Measurements from ENCODE around the gene DDX20.
"Not testable (repeated sequence)": the region's sequence is repeated elsewhere in the genome, so short reads cannot be mapped to it uniquely, and the experiment has no call there.

DDX20 gene

DNA sequence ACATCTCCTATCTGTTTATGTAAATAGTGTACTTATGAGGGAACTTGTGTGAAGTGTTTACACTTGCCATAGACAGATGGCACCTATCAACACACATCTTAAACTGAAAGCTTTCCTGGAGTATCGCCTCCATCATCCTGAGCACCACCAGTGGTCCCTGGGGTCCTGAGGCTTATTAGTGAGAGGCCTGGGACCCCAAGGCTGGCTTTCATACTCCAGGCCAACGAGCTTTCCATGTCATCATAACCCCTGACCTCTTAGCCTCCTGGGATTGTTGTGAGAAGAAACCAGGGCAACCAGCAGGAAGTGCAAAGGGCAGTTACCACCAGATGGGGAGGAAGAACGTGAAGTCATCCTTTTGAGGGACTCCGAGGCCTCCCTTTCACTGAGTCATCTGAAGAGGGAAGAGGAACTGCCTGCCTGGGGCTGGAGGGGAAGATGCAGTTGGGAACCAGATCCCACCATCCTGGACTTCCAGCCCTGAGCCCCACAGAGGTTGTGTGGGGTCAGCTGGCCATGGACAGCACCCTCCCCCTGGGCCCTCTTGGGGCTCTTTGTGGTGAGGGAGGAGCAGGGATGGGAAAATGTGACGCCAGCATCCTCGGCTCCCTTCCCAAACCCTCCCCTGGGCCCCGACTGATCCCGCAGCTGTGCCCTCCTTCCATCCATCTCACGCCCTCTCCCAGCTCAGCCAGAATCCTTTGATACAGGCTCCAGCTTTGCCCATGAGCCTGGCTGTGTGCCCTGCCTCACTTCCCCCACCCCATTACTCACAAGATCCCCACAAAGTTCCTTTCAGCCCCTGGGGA, 22.3 kb upstream of the DDX20 start:
- no peak for DNase-seq

DNA sequence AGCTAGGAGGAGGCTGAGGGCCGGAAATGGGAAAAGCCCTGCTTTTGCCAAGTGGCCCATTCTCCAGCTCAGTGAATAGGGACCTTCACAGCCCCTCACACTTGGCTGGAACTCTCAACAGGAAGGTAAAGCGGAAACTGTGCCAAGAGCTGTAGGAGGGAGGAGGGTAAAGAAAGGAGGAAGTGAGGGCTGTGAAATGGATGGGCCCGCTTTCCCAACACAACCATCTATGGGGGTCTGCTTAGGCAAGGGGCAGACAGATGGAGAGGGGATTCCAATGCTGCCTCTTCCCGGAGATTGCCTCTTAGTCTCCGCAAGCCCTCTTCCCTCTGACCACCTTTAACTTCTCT, 21.7 kb upstream of the DDX20 start:
- no peak for DNase-seq

DNA sequence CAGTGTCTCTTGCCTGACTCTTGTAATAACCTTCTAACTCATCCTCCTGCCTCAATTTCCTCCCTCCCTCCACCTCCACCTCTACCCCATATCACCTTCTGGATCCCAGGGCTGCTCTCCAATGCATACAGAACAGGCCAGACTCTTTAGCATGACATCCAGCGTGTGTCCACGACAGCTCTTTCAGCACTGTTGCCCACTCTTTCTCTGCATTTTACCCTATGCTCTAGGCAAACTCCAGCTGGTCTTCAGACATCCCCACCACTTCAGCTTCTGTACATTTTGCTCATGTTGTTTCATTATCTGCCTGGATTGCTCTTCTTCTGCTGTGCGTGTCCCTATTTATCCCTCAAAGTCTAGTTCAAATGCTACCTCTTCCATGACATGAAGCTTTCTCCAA, 21.3 kb upstream of the DDX20 start:
- no peak for DNase-seq

DNA sequence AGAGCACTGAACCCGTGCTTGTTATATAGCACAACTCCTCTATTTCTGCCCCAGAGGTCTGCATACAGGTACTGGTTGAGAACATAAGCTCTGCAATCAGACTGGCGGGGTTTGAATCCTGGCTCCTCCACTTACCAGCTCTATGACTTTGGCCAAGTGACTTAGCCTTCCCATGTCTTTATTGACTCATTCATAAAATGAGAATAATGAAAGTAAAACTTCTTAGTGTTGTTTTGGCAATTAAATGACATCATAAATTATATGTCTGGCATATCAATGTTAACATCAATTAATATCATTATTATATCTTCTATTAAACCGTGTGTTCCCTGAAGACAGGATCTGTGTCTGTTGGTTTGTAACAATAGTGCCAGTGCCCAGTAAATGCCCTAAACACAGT, 20.8 kb upstream of the DDX20 start:
- no peak for DNase-seq

DNA sequence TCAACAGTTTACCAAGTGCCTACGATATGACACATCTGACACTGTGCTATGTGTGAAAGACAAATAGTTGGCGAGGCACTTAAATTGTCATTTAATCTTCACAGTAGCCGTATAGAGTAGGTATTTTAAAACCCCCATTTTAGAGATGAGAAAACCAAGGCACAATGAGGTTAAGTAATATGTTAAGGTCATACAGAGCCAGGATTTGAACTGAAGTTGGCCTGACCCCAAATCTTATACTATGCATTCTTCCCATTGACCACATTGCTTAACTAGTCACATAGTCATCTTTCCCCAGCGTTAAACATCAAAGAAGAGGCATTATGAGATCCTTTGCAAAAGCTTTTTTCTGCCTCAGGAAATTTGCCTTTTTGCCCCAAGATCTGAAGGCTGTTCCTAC, 20.4 kb upstream of the DDX20 start:
- DNase-seq: no peak

DNA sequence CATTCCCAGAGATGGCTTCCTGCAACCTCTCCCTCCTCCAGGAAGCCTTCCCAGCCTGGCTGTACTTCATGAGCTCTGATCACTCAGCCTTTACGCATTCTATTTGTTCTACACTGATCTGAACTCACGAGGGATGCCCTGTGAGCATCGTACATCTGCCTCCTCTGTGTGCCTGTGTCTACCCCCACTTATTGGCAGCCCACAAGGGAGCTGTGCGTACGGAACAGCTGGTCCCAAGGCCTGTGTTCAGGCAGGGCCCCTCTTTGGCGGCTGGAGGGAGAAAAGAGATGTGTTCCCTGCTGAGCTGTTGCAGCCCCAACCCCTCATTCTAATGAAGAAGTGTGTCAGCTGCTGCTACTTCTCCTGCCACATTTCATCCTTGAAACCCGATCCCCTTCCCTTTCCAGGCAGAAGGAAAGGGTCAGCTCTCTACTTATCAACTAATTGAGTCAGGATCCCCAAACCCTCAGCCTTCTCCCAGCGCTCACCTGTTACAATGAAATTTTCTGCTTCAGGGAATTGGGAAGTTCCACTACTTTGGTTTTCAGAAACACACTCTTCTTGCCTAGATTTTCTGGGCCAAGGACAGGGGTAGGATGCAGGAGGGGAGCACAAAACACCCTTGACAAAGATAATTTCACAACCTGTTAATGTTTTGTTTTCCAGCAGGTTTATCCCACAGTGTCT, 19.7 kb upstream of the DDX20 start:
- DNase-seq: no peak

DNA sequence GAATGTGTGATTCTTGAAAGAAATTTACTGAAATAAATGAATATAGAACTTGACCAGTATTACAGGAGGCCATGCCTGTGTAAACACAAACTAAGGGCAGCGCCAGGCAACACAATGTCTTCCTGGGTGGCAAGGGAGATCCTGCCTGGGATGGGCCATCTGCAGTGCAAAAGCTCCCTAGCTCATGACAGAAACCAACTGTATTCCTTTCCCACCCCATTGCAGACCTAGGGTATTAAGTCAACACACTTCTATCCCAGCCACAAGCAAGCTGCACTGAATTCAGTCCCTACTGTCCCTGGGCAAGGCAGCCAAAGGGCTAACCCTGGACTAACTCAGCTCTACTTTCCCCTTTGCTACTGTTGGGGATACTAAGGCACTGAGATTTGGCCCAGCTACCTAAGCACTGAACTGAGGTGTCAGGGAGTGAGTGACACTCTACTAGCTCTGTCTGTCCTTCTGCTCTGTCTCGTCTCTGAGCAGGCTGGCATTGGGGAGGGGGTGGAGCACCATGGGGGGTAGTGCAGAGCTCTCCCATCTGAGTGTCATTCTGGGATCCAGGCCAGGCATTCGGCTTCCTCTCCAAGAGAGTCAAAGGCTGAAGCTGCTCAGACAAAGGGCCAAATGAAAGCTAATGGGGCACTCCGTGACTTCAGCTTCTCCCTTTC, 19.0 kb upstream of the DDX20 start:
- no peak for DNase-seq

DNA sequence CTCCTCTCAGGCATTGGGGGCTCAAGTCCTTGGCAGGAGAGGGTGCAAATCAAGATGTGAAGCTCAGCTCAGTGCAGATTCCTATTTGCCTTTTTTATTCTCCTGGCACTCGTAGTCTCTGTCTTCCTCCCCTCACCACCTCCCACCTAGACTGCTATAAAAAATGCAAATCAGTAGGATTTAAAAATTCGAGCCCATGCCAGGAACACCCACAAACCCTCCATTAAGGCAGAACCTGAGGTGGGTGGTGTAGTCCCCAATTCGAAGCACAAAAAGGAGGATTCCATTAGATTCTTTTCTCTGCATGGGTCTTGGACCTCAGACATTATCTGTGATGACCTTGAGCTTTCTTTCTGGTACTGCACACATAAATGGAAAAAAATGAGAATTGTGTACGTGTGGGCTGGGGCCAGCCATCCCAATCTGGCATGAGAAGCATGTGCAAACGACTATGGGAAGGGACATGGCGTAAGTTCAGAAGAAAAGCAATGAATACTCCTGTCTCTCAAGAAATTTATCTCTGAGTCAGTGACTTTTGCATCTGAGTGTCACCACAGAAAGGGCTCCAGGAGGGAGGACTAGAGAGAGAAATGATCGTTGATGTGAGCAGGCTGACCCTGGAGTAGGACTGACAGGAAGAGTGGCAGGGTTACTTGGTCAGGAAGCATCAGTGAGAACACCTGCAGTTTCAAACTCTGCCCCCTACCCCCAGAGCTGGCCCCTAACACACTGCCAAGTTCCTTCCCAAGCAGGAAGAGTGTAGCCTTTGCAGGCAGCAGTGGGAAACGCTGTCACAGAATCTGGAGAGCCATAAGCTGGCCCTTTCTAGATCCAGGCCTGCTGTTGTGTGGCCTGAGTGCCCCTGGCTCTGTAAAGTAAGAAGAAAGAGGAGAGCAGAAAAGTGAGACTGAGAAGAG, 18.2 kb upstream of the DDX20 start:
- DNase-seq: no peak

DNA sequence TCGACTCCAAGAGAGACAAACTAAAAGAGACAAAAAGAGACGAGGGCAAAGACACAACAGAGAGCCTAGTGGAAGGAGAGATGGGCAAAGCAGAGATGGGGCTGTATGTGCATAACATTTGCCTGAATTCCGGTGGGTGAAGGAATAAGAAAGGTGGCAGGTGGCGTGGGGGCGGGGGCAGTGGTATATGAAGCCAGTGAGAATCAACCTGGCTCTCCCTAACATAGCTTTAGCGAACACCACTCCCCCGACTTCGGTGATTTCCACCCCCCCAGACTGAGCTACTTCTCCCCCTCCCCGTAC, 17.6 kb upstream of the DDX20 start:
- no peak for DNase-seq

DNA sequence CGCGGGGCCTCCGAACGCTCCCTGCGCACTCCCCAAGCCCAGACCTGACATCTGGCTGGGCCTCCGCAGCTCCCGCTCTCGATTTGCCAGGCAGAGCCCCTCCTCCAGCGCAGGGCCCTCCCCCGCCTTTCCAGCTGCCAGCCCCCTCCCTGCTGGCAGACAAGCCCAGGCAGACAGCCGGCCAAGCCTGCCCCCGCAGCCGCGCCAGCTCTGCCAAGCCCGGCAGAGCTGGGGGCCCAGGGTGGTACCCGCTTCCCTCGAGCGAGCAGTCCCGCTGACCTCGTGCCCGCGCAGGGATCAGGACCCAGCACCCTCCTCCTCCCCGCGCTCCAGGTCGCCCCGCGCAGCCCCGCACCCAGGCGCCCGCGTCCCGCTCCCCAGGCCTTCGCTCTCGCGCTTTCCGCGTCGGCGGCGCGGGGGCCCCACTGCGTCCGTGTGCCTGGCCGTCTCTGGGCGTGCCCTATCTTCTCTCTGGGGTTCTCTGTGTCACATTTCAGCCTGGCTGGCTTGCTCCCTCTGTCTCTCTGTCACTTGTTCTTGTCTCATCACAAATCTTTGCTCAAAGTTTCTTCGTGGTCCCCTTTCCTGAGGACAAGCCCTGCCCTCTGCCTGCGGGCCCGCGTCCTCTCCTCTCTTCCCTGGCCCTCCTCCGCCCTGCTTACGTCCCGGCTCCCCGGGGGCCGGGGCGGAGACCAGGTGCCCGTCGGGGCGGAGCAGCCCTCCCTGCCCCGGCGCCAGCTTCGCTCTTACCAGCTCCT, 17.1 kb upstream of the DDX20 start:
- peak; percentile 23 for DNase-seq

DNA sequence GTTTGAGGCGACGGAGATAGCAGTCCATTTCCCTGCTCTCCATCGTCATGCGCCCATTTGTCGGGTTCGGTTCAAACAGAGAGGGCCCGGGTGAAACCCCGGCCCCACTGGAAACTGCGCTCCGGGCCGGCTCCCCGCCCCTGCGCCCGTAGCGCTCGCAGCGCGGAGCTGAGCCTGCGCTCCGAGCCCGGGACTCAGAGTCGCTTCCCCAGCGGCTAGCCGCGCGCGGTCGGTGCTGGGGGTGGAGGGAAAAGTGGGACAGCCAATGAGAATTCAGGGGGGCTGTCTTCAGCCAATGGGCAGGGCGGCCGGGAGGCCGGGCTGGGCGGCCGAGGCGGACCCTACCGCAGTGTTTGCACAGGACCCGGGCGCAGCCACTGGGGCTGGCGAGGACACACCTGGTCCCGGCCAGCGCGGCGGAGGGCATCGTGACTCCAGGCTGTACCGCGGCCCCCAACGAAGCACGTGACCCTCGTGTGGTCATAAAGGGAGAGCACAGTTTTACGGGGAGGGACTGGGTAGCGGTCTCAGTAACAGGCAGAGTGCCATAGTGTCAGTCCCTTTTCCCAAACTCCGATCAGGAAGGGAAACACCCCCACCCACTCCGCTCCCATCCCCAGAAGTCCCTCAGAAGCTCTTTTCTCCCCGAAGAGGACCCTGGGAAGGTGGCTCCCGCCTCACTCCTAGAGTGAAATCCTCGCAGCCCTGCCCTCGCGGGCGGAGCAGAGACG, 16.3 kb upstream of the DDX20 start, which contains the start of gene INKA2:
Gene INKA2, minus strand, starts transcription at position 202 of the 731 bp plus-strand sequence. Its CDS starts 153 bp downstream, at position 49.
- DNase-seq: peak; percentile 71

DNA sequence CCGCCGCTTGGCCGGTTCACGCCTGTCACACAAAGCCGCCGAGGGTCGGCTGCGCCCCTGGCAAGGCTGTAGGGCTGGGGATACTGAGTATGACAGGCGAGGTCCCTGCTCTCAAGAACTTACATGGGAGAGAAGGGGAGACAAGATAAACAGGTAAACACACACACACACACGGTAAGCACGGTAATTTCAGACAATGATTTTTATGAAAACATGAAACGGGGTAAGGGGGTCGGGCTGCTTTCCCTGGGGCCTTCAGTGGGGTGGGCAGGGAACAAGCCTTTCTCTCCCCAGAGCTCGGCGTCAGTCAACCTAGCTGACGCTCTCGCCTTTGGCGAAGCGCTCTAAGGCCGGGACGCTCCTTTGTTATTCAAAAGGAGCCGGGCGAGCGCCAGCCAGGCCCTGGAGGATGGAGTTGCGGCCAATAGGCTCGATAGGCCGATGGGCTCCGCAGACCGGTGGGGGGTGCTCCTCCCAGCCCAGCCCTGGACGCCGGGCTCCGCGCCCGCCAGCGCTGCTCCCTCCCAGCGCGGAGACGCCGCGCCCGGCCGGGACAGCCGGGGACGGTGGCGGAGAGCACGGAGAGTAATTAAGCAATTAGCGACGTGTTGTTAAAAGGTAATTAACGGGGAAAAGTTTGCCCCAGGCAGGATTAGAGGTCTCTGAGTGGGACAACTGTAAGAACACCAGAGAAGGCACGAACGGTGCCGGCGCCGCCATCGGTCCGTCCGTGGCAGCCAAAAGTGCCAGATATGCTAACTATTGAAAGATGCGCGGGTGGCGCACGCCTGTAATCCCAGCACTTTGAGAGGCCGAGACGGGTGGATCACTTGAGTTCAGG, 15.6 kb upstream of the DDX20 start:
- no peak for DNase-seq

DNA sequence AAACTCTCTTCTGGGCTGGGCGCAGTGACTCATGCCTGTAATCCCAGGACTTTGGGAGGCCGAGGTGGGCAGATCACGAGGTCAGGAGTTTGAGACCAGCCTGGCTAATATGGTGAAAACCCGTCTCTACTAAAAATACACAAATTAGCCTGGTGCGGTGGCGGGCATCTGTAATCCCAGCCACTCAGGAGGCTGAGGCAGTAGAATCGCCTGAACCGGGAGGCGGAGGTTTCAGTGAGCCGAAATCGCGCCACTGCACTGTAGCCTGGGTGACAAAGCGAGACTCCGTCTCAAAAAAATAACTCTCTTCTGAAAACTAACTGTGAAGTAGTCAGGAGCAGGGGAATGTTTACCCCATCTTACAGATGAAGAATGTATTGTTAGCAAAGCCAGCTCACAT, 13.4 kb upstream of the DDX20 start:
- DNase-seq: not testable (repeated sequence)

DNA sequence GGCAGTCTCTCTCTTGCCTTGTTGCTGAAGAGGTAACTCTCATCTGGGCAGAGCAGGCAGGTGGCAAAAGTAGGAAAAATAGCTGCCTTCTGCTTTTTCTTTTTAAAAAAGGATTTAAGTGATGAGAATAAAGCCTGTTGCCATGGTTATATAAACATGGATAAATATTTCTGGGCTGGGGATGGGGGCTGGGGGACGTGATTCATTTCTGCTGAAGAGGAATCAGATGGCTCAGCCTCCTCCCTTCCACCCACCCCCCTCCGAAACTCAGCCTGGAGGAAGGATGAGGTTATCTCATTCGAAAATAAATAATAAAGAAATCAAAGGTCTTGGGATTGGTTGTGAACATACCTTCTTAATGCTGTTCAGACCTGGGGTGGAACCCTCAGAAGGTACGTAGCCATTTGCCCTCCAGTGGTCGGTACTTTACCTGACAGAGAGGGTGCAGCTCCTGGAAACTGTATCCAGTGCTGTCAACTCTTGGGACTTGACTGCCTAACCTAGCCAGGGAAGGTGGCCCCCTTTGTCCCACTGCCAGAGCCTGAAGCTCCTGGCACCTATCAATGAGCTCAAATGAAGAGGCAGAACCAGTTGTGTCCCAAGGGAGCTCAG, 12.7 kb upstream of the DDX20 start:
- DNase-seq: no peak

DNA sequence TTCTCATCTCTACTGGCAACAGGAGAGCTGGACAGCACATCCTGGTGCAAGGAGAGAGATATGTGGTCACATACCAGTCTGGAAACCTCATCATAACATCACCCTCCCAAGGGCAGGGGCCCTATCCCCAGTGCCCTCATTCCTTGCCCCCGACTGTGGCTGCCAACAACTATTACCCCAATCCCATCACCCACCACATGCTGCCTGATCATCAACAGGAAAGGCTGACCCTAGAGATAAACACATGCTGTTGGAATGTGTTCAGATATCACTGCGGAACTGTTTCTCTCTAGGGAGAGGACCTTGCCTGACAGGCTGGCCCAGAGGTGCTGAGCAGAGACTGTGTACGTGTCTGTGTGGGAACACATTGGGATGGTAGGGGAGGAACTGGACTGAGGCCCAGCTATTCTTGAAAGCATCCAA, 12.0 kb upstream of the DDX20 start:
- DNase-seq: no peak

DNA sequence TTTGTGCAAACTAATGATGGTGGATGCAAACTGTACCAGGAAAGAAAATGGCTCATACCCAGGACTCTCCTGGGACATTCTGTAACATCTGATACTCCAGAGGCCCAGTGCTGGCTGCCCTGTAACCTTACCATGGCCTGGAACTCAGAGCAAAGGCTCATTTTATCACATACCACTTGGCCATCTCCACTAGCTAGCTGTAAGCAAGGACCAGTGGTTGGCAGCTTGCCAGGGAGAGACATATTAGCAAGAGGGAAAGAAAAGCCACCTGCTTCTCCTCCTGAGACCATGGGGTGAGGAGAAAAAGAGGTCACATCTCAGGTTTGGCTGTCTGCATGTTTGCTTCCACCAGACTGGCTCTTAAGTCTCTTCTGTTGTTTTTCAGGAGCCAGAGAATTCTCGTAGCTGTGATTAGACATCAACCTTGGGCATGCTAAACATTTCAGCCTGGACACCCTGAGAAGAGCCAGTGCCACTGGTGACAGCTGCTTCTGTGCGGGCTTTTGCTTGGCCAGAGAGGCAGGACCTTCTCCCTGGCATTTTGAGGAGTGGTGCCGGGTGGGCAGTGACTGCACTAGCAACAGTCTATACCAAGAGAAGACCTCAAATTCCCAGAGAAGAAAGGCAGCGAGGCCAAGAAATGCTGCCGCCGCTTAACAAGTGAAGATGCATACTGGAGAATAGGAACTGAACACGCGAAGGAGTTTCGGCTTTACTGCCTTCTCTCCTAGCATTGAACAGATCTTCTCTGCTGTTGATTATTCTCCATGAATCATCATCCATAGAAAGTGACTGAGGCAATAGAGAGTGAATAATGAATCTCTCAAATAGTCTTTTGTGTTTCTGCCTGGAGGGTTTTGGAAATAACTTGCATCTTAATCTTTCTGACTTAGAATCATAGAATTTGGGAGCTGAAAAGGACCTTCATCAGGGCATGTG, 9.8 kb upstream of the DDX20 start:
- no peak for DNase-seq

DNA sequence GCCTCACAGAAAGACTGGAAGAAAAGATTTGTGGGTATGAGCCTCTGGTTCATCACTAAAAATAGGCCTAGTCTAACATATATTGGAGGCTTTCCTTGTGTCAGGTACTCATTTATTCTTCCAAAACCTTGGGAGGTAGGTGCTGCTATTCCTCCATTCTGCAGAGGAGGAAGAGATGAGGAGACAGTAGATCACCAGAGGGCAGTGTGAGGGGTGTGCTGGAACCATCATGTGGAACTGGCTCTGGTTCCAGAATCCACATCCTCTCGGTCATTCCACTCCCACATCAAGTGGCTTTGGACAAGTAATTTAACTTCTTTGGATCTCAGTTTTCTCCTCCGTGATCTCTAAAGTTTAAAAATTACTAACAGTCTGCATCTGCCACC, 9.1 kb upstream of the DDX20 start:
- DNase-seq: no peak

DNA sequence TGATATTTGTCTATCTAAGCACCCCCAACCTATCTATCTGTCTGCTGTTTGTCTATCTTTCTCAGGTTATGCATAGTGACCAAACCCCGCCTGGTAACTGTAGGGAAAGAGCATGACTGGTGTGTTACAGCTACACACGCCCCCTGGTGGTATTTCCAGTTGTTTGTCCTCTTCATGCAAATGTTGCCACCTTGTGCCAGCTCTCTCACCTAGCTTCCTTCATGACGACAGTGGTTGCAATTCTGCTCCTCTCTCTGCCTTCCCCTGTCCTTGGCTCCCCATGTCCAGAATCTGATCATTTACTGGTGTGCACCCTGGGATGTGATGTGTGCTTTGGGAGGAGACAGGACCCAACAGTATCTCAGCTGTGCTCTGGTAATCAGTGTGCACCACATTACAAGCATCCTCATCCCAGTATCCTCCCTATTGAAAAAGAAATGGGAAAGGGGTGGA, 8.4 kb upstream of the DDX20 start:
- DNase-seq: peak; percentile 45

DNA sequence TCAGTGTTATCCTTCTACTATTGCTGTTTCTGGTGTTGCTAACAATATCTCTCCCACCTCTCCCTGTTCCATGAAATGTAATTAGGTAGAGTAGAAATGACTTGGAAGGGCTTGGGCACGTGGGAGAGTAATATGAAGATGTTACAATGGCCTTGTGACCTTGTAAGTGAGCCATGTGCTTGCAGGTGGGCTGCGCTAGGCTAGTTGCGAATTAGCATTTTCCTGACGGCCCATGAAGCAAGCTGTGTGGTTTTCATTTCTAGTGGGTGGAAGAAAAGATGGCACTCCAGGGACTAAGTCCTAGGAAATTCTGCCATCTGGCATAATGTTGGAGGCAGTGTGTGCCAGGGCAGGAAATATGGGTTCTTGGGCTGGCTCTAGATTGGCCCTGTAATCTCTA, 7.8 kb upstream of the DDX20 start:
- no peak for DNase-seq

All from stimulated activated CD4-positive, alpha-beta T cell treated with anti-CD3 and anti-CD28 coated beads, Interleukin-12 subunit alpha, Interleukin-12 subunit beta, amount 100 ng/mL, for 4 hours (primary cell).